ENCODE results near the gene MFAP3L.
"Not testable (repeated sequence)": the region's sequence is repeated elsewhere in the genome, so short reads cannot be mapped to it uniquely, and the experiment has no call there.

MFAP3L gene

GRCh38 chr4:169956091-169956843, 69.9 kb downstream of the MFAP3L start:
- TF ChIP-seq MYC (IDR thresholded peaks at IDR 0.05; ENCODE audit: low read depth, low read length) (no peak), POLR2A (IDR thresholded peaks at IDR 0.05; ENCODE audit: extremely low read depth, insufficient read length) (no peak)
- TF ChIP-seq, protein P1, sequence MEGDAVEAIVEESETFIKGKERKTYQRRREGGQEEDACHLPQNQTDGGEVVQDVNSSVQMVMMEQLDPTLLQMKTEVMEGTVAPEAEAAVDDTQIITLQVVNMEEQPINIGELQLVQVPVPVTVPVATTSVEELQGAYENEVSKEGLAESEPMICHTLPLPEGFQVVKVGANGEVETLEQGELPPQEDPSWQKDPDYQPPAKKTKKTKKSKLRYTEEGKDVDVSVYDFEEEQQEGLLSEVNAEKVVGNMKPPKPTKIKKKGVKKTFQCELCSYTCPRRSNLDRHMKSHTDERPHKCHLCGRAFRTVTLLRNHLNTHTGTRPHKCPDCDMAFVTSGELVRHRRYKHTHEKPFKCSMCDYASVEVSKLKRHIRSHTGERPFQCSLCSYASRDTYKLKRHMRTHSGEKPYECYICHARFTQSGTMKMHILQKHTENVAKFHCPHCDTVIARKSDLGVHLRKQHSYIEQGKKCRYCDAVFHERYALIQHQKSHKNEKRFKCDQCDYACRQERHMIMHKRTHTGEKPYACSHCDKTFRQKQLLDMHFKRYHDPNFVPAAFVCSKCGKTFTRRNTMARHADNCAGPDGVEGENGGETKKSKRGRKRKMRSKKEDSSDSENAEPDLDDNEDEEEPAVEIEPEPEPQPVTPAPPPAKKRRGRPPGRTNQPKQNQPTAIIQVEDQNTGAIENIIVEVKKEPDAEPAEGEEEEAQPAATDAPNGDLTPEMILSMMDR (IDR thresholded peaks at IDR 0.05; ENCODE audit: low read depth, low read length) = no peak
- TF ChIP-seq, protein P2, sequence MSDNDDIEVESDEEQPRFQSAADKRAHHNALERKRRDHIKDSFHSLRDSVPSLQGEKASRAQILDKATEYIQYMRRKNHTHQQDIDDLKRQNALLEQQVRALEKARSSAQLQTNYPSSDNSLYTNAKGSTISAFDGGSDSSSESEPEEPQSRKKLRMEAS (IDR thresholded peaks at IDR 0.05; ENCODE audit: low read depth, low read length) = no peak
- no peak for DNase-seq (ENCODE audit: low read depth)
- H3K4me3 ChIP-seq (ENCODE audit: low read depth, low read length) = no peak overlapping the region

- no peak overlapping the region for H3K4me3 ChIP-seq (ENCODE audit: low read depth, low read length)
- no peak for DNase-seq (ENCODE audit: low read depth)
- TF ChIP-seq, protein P2 (IDR thresholded peaks at IDR 0.05; ENCODE audit: low read depth, low read length) = no peak
- TF ChIP-seq POLR2A (IDR thresholded peaks at IDR 0.05; ENCODE audit: extremely low read depth, insufficient read length) (no peak), MYC (IDR thresholded peaks at IDR 0.05; ENCODE audit: low read depth, low read length) (no peak)
- TF ChIP-seq, protein P1 (IDR thresholded peaks at IDR 0.05; ENCODE audit: low read depth, low read length) = no peak
Observed at GRCh38 chr4:169955521-169955920, 70.7 kb downstream of the MFAP3L start.

DNA sequence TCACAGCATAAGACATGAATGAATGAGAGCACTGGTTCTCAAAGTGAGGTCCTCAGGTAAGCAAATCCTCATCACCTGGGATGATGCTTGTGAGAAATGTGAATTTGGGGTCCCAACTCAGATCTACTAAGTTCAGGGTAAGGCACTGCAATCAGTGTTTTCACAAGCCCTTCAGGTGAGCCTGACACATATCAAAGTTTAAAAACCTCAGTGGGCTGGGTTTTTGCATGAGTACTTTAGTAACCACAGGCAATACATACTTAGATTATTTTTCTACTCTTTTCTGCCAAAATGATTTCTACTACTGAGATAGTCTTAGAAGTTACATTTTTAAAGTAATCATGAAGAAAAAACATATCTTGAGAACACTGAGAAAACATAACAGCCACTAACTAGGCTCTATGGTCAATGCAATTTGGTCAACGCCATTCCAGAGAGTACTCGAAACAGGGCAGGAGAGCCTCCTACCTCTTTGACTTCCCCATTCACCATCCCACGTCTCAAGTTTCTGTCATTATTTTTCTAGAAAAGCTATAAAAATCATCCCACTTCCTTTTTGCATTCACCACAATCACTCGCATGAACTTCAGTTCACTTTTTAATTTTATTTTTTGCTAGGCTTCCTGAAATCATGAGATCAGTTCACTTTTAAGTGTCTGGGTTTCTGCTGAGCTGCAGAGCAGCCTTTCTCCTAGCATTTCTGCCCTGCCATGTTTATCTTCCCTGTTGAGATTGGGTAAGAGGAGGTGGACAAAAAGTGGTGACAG, 73.8 kb downstream of the MFAP3L start:
- H3K4me3 ChIP-seq (ENCODE audit: low read depth, low read length) = no peak overlapping the region
- TF ChIP-seq, protein P2 (IDR thresholded peaks at IDR 0.05; ENCODE audit: low read depth, low read length) = no peak
- TF ChIP-seq, protein P1 (IDR thresholded peaks at IDR 0.05; ENCODE audit: low read depth, low read length) = no peak
- no peak for TF ChIP-seq MYC (IDR thresholded peaks at IDR 0.05; ENCODE audit: low read depth, low read length)
- TF ChIP-seq POLR2A (IDR thresholded peaks at IDR 0.05; ENCODE audit: extremely low read depth, insufficient read length) = no peak
- DNase-seq (ENCODE audit: low read depth) = peak; percentile 67

- no peak overlapping the region for H3K4me3 ChIP-seq (ENCODE audit: low read depth, low read length)
- DNase-seq (ENCODE audit: low read depth) = no peak
- TF ChIP-seq POLR2A (IDR thresholded peaks at IDR 0.05; ENCODE audit: extremely low read depth, insufficient read length) = no peak
- no peak for TF ChIP-seq MYC (IDR thresholded peaks at IDR 0.05; ENCODE audit: low read depth, low read length)
- TF ChIP-seq, protein P2 (IDR thresholded peaks at IDR 0.05; ENCODE audit: low read depth, low read length) = no peak
- TF ChIP-seq, protein P1 (IDR thresholded peaks at IDR 0.05; ENCODE audit: low read depth, low read length) = no peak
Observed at GRCh38 chr4:169948271-169948670, 77.9 kb downstream of the MFAP3L start.

DNA sequence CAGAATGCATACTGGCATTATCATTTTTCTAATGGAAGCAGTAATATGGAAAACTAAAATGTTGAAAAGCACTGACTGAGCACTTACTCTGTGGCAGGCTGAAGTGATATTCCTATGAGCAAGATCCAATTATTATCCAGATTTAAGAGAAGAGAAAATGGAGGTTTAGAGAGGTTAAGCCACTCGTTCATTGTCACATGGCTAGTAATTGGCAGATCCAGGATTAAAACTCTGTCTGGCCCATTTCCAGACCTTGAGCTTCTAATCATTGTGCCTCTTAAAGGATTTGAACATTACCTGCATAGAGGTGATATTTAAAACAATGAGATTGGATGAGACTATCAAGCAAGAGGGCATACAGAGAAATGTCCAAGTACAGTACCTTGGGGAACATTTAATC, 80.6 kb downstream of the MFAP3L start:
- no peak overlapping the region for H3K4me3 ChIP-seq (ENCODE audit: low read depth, low read length)
- TF ChIP-seq POLR2A (IDR thresholded peaks at IDR 0.05; ENCODE audit: extremely low read depth, insufficient read length) = no peak
- TF ChIP-seq MYC (IDR thresholded peaks at IDR 0.05; ENCODE audit: low read depth, low read length) = no peak
- TF ChIP-seq, protein P2 (IDR thresholded peaks at IDR 0.05; ENCODE audit: low read depth, low read length) = no peak
- TF ChIP-seq, protein P1 (IDR thresholded peaks at IDR 0.05; ENCODE audit: low read depth, low read length) = no peak
- DNase-seq (ENCODE audit: low read depth) = no peak

GRCh38 chr4:169943601-169944000, 82.6 kb downstream of the MFAP3L start:
- not testable (repeated sequence) for DNase-seq (ENCODE audit: low read depth); H3K4me3 ChIP-seq (ENCODE audit: low read depth, low read length)

All from NB4 (cell line).